ENCODE measurements around the gene ACTR8. TPM values are rescaled to one million over a fixed set of nuclear protein-coding genes. Genes with fewer than 3 reads are reported as not detected.
"Not testable (repeated sequence)": the region's sequence is repeated elsewhere in the genome, so short reads cannot be mapped to it uniquely, and the experiment has no call there.

Gene ACTR8
- 10 to 100 TPM; 29.6 to 35.4 TPM for total RNA-seq
- polyA plus RNA-seq = 10 to 100 TPM; 17.0 to 26.0 (median 17.6) TPM
- 27.1 to 60.9 (median 49.5) reads per million in 6 experiments for total RNA-seq

- peaks cover 4 to 54% (median 29%) of the 10 kb centered on the region in 3 donors for H3K36me3 Mint-ChIP-seq
- no peaks in the 10 kb centered on the region for H3K27me3 Mint-ChIP-seq
- POLR2A ChIA-PET = interaction anchor here (1.3 to 3.1 kb wide), 2 partner anchors 9 to 534 kb away, joined by 3 to 24 read pairs; partner anchors contain the start of genes DCP1A and SELENOK
Observed at GRCh38 chr3:53881691-53882593, at the start of gene ACTR8. ACTR8 (minus strand) TSS chr3:53882152; CDS start chr3:53882101, 51 bp downstream.

GRCh38 chr3:53927208-53927872 lies 45.4 kb upstream of the ACTR8 start:
- H3K4me3 Mint-ChIP-seq, H3K36me3 Mint-ChIP-seq, H3K27ac Mint-ChIP-seq, ATAC-seq, POLR2A ChIA-PET, DNase-seq, H3K9me3 Mint-ChIP-seq, H3K4me1 Mint-ChIP-seq: not testable (repeated sequence)
- peaks cover 5 to 21% (median 9%) of the 10 kb centered on the region in 5 donors for H3K27me3 Mint-ChIP-seq

More at GRCh38 chr3:53881691-53882593, at the start of gene ACTR8:
- Mint-ChIP-seq H3K9me3 (no peaks in the 10 kb centered on the region), H3K4me3 (peak within 1 kb of the TSS; percentile 92 to 100 (median 99)), H3K27ac (peak within 1 kb of the TSS; percentile 80 to 100 (median 98)), H3K4me1 (peaks cover 17 to 47% (median 37%) of the 10 kb centered on the region in 4 donors)
- ATAC-seq (peak; percentile 87 to 89), DNase-seq (peak; percentile 76 to 93 (median 86))

- DNase-seq = peak in 3 of 10 donors; percentile 7 to 18 (median 12)
- Mint-ChIP-seq H3K27ac (no peak overlapping the region), H3K4me3 (no peak overlapping the region), H3K9me3 (peaks cover 0 to 20% (median 0%) of the 10 kb centered on the region in 9 donors), H3K4me1 (no peaks in the 10 kb centered on the region), H3K36me3 (peaks cover 0 to 7% (median 0%) of the 10 kb centered on the region in 3 donors), H3K27me3 (peaks cover 16 to 34% (median 24%) of the 10 kb centered on the region in 5 donors)
- peak in 1 of 2 donors; percentile 53 for ATAC-seq
- POLR2A ChIA-PET = no interaction called here
Observed at GRCh38 chr3:53921296-53921695, 39.3 kb upstream of the ACTR8 start.

GRCh38 chr3:53919741-53920140 lies 37.8 kb upstream of the ACTR8 start:
- H3K27ac Mint-ChIP-seq = peak overlapping the region in 1 of 10 donors; percentile 59
- no peak for DNase-seq
- peaks cover 0 to 15% (median 0%) of the 10 kb centered on the region in 9 donors for H3K9me3 Mint-ChIP-seq
- H3K4me1 Mint-ChIP-seq = no peaks in the 10 kb centered on the region
- H3K27me3 Mint-ChIP-seq = peaks cover 16 to 41% (median 31%) of the 10 kb centered on the region in 5 donors
- H3K36me3 Mint-ChIP-seq = peaks cover 0 to 7% (median 0%) of the 10 kb centered on the region in 3 donors
- ATAC-seq = no peak
- no peak overlapping the region for H3K4me3 Mint-ChIP-seq
- POLR2A ChIA-PET = no interaction called here

- Mint-ChIP-seq H3K27ac (no peak overlapping the region), H3K9me3 (peaks cover 0 to 1% (median 0%) of the 10 kb centered on the region in 9 donors), H3K4me3 (no peak overlapping the region), H3K36me3 (no peaks in the 10 kb centered on the region), H3K4me1 (no peaks in the 10 kb centered on the region), H3K27me3 (peaks cover 21 to 47% (median 30%) of the 10 kb centered on the region in 5 donors)
- DNase-seq = no peak
- no peak for ATAC-seq
- POLR2A ChIA-PET = no interaction called here
Observed at GRCh38 chr3:53913401-53913800, 31.4 kb upstream of the ACTR8 start.

GRCh38 chr3:53902711-53903110 lies 20.8 kb upstream of the ACTR8 start:
- no peak overlapping the region for H3K27ac Mint-ChIP-seq
- peaks cover 0 to 17% (median 5%) of the 10 kb centered on the region in 3 donors for H3K36me3 Mint-ChIP-seq
- POLR2A ChIA-PET = no interaction called here
- ATAC-seq (no peak), DNase-seq (no peak)
- peaks cover 0 to 21% (median 7%) of the 10 kb centered on the region in 9 donors for H3K9me3 Mint-ChIP-seq
- no peaks in the 10 kb centered on the region for H3K4me1 Mint-ChIP-seq
- H3K4me3 Mint-ChIP-seq = no peak overlapping the region
- peaks cover 13 to 45% (median 22%) of the 10 kb centered on the region in 5 donors for H3K27me3 Mint-ChIP-seq

- Mint-ChIP-seq H3K4me3 (no peak overlapping the region), H3K36me3 (peaks cover 0 to 17% (median 5%) of the 10 kb centered on the region in 3 donors), H3K4me1 (no peaks in the 10 kb centered on the region), H3K27ac (no peak overlapping the region), H3K9me3 (peaks cover 0 to 19% (median 7%) of the 10 kb centered on the region in 9 donors), H3K27me3 (peaks cover 17 to 46% (median 27%) of the 10 kb centered on the region in 5 donors)
- DNase-seq = no peak
- no peak for ATAC-seq
- POLR2A ChIA-PET = no interaction called here
Observed at GRCh38 chr3:53902067-53902466, 20.1 kb upstream of the ACTR8 start.

- Mint-ChIP-seq H3K4me1 (no peaks in the 10 kb centered on the region), H3K36me3 (peaks cover 0 to 9% (median 0%) of the 10 kb centered on the region in 3 donors), H3K27ac (no peak overlapping the region), H3K27me3 (peaks cover 12 to 44% (median 22%) of the 10 kb centered on the region in 5 donors), H3K9me3 (peaks cover 0 to 7% (median 0%) of the 10 kb centered on the region in 9 donors), H3K4me3 (no peak overlapping the region)
- DNase-seq = no peak
- POLR2A ChIA-PET = no interaction called here
- ATAC-seq = no peak
Observed at GRCh38 chr3:53900666-53901331, 18.8 kb upstream of the ACTR8 start.

GRCh38 chr3:53899750-53900149 lies 17.8 kb upstream of the ACTR8 start:
- POLR2A ChIA-PET = interaction anchor here (0.6 kb wide), 1 partner anchor 19 kb away, joined by 3 read pairs; no protein-coding TSS in a partner anchor
- ATAC-seq (no peak), DNase-seq (no peak)
- H3K4me3 Mint-ChIP-seq = no peak overlapping the region
- H3K4me1 Mint-ChIP-seq = no peaks in the 10 kb centered on the region
- H3K27ac Mint-ChIP-seq = no peak overlapping the region
- peaks cover 12 to 43% (median 19%) of the 10 kb centered on the region in 5 donors for H3K27me3 Mint-ChIP-seq
- H3K9me3 Mint-ChIP-seq = peaks cover 0 to under 1% (median 0%) of the 10 kb centered on the region in 9 donors
- H3K36me3 Mint-ChIP-seq = peaks cover 0 to 4% (median 0%) of the 10 kb centered on the region in 3 donors

GRCh38 chr3:53892286-53892637 lies 10.3 kb upstream of the ACTR8 start:
- H3K27ac Mint-ChIP-seq = peak overlapping the region; percentile 97 to 100 (median 99)
- H3K9me3 Mint-ChIP-seq = peaks cover 0 to 21% (median 3%) of the 10 kb centered on the region in 9 donors
- ATAC-seq = no peak
- POLR2A ChIA-PET = interaction anchor here (1.1 to 3.0 kb wide), 4 partner anchors 10 to 545 kb away, joined by 4 to 24 read pairs (median 12); partner anchors contain the start of genes ACTR8 and DCP1A
- DNase-seq = no peak
- peaks cover 0 to 8% (median 4%) of the 10 kb centered on the region in 3 donors for H3K36me3 Mint-ChIP-seq
- H3K27me3 Mint-ChIP-seq = peaks cover 3 to 20% (median 6%) of the 10 kb centered on the region in 5 donors
- H3K4me1 Mint-ChIP-seq = peaks cover 33 to 54% (median 46%) of the 10 kb centered on the region in 4 donors
- H3K4me3 Mint-ChIP-seq = peak overlapping the region; percentile 91 to 98 (median 94)

GRCh38 chr3:53891497-53892285 lies 9.7 kb upstream of the ACTR8 start, which contains the start of gene SELENOK:
SELENOK (minus strand) TSS chr3:53891859.
- peaks cover 36 to 60% (median 51%) of the 10 kb centered on the region in 4 donors for H3K4me1 Mint-ChIP-seq
- H3K9me3 Mint-ChIP-seq = peaks cover 0 to 21% (median 3%) of the 10 kb centered on the region in 9 donors
- POLR2A ChIA-PET = interaction anchor here (1.1 to 3.0 kb wide), 4 partner anchors 9 to 544 kb away, joined by 4 to 24 read pairs (median 12); partner anchors contain the start of genes ACTR8 and DCP1A
- ATAC-seq (peak; percentile 88 to 93), DNase-seq (peak; percentile 84 to 99 (median 96))
- peaks cover 2 to 13% (median 4%) of the 10 kb centered on the region in 3 donors for H3K36me3 Mint-ChIP-seq
- H3K27me3 Mint-ChIP-seq = peaks cover 0 to 15% (median under 1%) of the 10 kb centered on the region in 5 donors
- peak within 1 kb of the TSS; percentile 97 to 100 (median 99) for H3K27ac Mint-ChIP-seq
- peak within 1 kb of the TSS; percentile 91 to 98 (median 94) for H3K4me3 Mint-ChIP-seq

Measured in naive thymus-derived CD8-positive, alpha-beta T cell (primary cell).